K562 (cell line): ENCODE data around the gene CDC45. TPM values are rescaled to one million over a fixed set of nuclear protein-coding genes. Genes with fewer than 3 reads are reported as not detected.
A peak's percentile ranks its signal among the peaks of the same experiment; 100 is the strongest.

Source experiments
- ARID2 ChIP-seq: fragments of 450-650 bp; IDR thresholded peaks from 2 replicates; pipeline ENCODE4 v1.6.1; 2017; ENCODE audit warnings: antibody characterized with exemption, mild to moderate bottlenecking
- ATF2 ChIP-seq: sonication (generic); formaldehyde crosslinking; IDR thresholded peaks from 2 replicates; pipeline ENCODE4 v1.8.1; 2022; ENCODE audit warnings: missing genetic modification reagents
- CHD2 ChIP-seq: IDR thresholded peaks from 2 replicates; pipeline ENCODE4 v1.6.1; 2011; ENCODE audit warnings: low read depth, low read length
- GABPB1 ChIP-seq: sonication (generic); formaldehyde crosslinking; IDR thresholded peaks from 2 replicates; pipeline ENCODE4 v1.8.0; 2022; ENCODE audit warnings: mild to moderate bottlenecking, missing genetic modification reagents
- HNRNPLL ChIP-seq: fragments of 200-400 bp; formaldehyde crosslinking; IDR thresholded peaks from 2 replicates; pipeline ENCODE4 v1.6.1; 2017; ENCODE audit warnings: low read length, low read depth, mild to moderate bottlenecking; ENCODE audit not compliant: poor library complexity, severe bottlenecking
- IRF9 ChIP-seq: fragments of 450-650 bp; IDR thresholded peaks from 2 replicates; pipeline ENCODE4 v1.6.1; 2016; ENCODE audit warnings: missing biosample characterization, missing genetic modification characterization
- NFE2 ChIP-seq: IDR thresholded peaks from 2 replicates; pipeline ENCODE4 v1.6.1; 2014; ENCODE audit warnings: antibody characterized with exemption, low read depth
- NFIX ChIP-seq: fragments of 250-450 bp; sonication (Bioruptor Pico); IDR thresholded peaks from 2 replicates; pipeline ENCODE4 v1.4.0; 2020; ENCODE audit warnings: low read depth, mild to moderate bottlenecking, moderate library complexity
- SOX6 ChIP-seq: fragments of 450-650 bp; IDR thresholded peaks from 2 replicates; pipeline ENCODE4 v1.6.1; 2014; ENCODE audit warnings: mild to moderate bottlenecking
- ZNF212 ChIP-seq: fragments of 450-650 bp; formaldehyde crosslinking; IDR thresholded peaks from 2 replicates; pipeline ENCODE4 v1.4.0; 2020; ENCODE audit warnings: mild to moderate bottlenecking
- ZNF449 ChIP-seq: fragments of 250-450 bp; sonication (Bioruptor Pico); IDR thresholded peaks from 2 replicates; pipeline ENCODE4 v1.8.0; 2022; ENCODE audit warnings: moderate library complexity, mild to moderate bottlenecking, inconsistent platforms
- polyA plus RNA-seq, 8 experiments: library from polyadenylated mRNA; depleted of rRNA in 4 of 8; stranded (reverse) in 5 of 8; unstranded in 3 of 8; fragments of >200 nt; fragmentation: Nextera tagmentation in 2 of 8; fragmentation: Illumina TruSeq in 1 of 8; extraction: Ambion mirVana in 2 of 8; extraction: Trizol in 1 of 8; gene quantifications; 2 replicates each; pipeline versions ENCODE4 v1.2.1 to v1.2.3, GENCODE V29; 2011 to 2014; ENCODE audit warnings: inconsistent platforms in 1 of 8, missing spikeins in 1 of 8
- total RNA-seq, 7 experiments: library from RNA; depleted of rRNA in 6 of 7; stranded (reverse); fragments of >200 nt in 6 of 7; fragmentation: Illumina TruSeq in 2 of 7; extraction: Trizol in 2 of 7; gene quantifications; 2 replicates each; pipeline versions ENCODE4 v1.2.1 to v1.2.3, GENCODE V29; 2011 to 2021; ENCODE audit warnings: low replicate concordance in 1 of 7
- TF ChIP-seq, protein P1 (sequence below): fragments of 450-650 bp; IDR thresholded peaks from 2 replicates; pipeline ENCODE4 v1.6.1; 2017; ENCODE audit warnings: antibody characterized with exemption
- TF ChIP-seq, protein P2 (sequence below): sonication (generic); formaldehyde crosslinking; IDR thresholded peaks from 2 replicates; pipeline ENCODE4 v1.8.1; 2023; ENCODE audit warnings: mild to moderate bottlenecking, missing genetic modification reagents
- TF ChIP-seq, protein P3 (sequence below): fragments of 250-450 bp; sonication (Bioruptor Pico); IDR thresholded peaks from 2 replicates; pipeline ENCODE4 v1.5.0; 2021; ENCODE audit warnings: mild to moderate bottlenecking, moderate library complexity

Gene CDC45
- total and polyA plus RNA-seq, 9 of the 15 experiments (the other 6 are each of a cell fraction or from before 2014, with no cell fraction given), result 251 to 580 (median 410) TPM

GRCh38 chr22:19447330-19448075 lies 32.2 kb upstream of the CDC45 start, which contains the start of gene C22orf39 (continued):
- TF ChIP-seq, protein P1, sequence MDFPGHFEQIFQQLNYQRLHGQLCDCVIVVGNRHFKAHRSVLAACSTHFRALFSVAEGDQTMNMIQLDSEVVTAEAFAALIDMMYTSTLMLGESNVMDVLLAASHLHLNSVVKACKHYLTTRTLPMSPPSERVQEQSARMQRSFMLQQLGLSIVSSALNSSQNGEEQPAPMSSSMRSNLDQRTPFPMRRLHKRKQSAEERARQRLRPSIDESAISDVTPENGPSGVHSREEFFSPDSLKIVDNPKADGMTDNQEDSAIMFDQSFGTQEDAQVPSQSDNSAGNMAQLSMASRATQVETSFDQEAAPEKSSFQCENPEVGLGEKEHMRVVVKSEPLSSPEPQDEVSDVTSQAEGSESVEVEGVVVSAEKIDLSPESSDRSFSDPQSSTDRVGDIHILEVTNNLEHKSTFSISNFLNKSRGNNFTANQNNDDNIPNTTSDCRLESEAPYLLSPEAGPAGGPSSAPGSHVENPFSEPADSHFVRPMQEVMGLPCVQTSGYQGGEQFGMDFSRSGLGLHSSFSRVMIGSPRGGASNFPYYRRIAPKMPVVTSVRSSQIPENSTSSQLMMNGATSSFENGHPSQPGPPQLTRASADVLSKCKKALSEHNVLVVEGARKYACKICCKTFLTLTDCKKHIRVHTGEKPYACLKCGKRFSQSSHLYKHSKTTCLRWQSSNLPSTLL, result no peak
- no peak for TF ChIP-seq ATF2 (CRISPR knock-in tag)
- no peak for TF ChIP-seq IRF9 (tag)
- TF ChIP-seq, protein P2, sequence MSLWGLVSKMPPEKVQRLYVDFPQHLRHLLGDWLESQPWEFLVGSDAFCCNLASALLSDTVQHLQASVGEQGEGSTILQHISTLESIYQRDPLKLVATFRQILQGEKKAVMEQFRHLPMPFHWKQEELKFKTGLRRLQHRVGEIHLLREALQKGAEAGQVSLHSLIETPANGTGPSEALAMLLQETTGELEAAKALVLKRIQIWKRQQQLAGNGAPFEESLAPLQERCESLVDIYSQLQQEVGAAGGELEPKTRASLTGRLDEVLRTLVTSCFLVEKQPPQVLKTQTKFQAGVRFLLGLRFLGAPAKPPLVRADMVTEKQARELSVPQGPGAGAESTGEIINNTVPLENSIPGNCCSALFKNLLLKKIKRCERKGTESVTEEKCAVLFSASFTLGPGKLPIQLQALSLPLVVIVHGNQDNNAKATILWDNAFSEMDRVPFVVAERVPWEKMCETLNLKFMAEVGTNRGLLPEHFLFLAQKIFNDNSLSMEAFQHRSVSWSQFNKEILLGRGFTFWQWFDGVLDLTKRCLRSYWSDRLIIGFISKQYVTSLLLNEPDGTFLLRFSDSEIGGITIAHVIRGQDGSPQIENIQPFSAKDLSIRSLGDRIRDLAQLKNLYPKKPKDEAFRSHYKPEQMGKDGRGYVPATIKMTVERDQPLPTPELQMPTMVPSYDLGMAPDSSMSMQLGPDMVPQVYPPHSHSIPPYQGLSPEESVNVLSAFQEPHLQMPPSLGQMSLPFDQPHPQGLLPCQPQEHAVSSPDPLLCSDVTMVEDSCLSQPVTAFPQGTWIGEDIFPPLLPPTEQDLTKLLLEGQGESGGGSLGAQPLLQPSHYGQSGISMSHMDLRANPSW (CRISPR knock-in tag), result peak; percentile 99
- 0 out of 2 replicates have a peak, but pooled peaks have one; percentile 4 for TF ChIP-seq ZNF449 (CRISPR knock-in tag)
- peak; percentile 90 for TF ChIP-seq CHD2
- TF ChIP-seq, protein P3, sequence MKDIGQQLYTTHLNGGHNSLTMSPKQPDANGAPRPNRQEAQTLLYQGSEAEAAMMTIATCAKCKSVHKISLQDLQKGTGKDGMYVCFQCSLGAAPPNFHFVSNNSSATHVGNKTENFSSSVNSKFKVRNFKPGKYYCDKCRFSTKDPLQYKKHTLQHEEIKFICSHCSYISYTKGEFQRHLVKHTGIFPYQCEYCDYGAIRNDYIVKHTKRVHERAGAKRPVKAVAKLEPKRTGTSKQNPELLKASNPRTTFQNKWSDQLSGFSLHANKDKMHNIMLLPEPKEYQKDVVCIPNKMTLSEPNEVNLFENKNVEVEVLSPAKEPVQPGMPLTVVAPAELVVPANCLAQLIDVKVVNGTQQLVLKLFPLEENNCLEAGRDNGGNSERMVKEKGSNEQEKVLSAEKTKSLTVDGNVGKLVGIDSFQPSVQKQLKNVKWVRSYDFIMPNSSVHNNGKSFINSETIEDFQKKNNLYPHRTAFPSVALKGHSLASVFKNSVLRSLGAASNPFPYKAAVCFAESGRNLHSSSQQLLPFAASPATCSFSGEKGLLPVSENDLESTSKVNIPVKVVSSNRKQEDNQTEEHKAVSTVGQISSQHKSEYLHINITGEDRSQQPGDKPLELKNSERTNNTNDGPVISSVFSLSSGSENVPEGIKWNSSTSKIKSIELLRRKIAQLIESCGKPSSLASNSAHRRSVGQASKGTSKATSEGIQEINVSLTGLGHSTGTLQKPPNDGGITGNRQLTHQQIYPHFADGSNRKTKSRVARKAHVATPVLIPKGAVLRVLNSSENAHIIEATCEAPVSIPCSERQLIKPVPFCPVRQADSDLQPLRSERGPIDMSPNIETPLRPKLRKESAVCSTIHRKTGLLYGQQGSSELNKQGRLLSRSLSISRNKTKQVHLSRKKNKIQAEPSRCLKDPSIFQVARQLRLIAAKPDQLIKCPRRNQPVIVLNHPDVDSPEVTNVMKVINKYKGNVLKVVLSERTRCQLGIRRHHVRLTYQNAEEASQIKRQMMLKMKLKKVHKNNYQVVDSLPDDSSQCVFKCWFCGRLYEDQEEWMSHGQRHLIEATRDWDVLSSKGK (CRISPR knock-in tag), result no peak
- TF ChIP-seq NFIX (CRISPR knock-in tag), result no peak
- TF ChIP-seq NFE2, result no peak
- TF ChIP-seq ARID2, result no peak
- TF ChIP-seq GABPB1 (CRISPR knock-in tag), result no peak
- peak; percentile 82; the same call in 1 of the 2 replicates for TF ChIP-seq ZNF212 (CRISPR knock-in tag)
- peak; percentile 86 for TF ChIP-seq SOX6
- TF ChIP-seq HNRNPLL, result peak; percentile 79
